Measurements from ENCODE around the gene CAMK2N1. TPM values are rescaled to one million over a fixed set of nuclear protein-coding genes. Genes with fewer than 3 reads are reported as not detected.

Gene CAMK2N1
- total RNA-seq, 1 donor from 2014 or later = 120 TPM

GRCh38 chr1:20487236-20487590 lies 1.2 kb upstream of the CAMK2N1 start:
- Mint-ChIP-seq H3K27ac (ENCODE audit: unreplicated experiment) (peak overlapping the region; percentile 96), H3K36me3 (ENCODE audit: unreplicated experiment) (no peaks in the 10 kb centered on the region), H3K4me1 (ENCODE audit: low read depth, unreplicated experiment) (peaks cover 19% of the 10 kb centered on the region), H3K27me3 (ENCODE audit: unreplicated experiment) (peaks cover 24% of the 10 kb centered on the region), H3K4me3 (ENCODE audit: unreplicated experiment) (peak overlapping the region; percentile 80), H3K9me3 (ENCODE audit: unreplicated experiment) (peaks cover 31% of the 10 kb centered on the region)
- TF ChIP-seq CTCF (IDR thresholded peaks at IDR 0.05; ENCODE audit: partially characterized antibody, unreplicated experiment) = no peak
- DNase-seq = peak; percentile 45

- H3K36me3 Mint-ChIP-seq (ENCODE audit: unreplicated experiment) = no peaks in the 10 kb centered on the region
- TF ChIP-seq CTCF (IDR thresholded peaks at IDR 0.05; ENCODE audit: partially characterized antibody, unreplicated experiment) = no peak
- H3K27ac Mint-ChIP-seq (ENCODE audit: unreplicated experiment) = peak overlapping the region; percentile 96
- H3K27me3 Mint-ChIP-seq (ENCODE audit: unreplicated experiment) = peaks cover 25% of the 10 kb centered on the region
- peaks cover 34% of the 10 kb centered on the region for H3K9me3 Mint-ChIP-seq (ENCODE audit: unreplicated experiment)
- DNase-seq = peak; percentile 97
- peaks cover 23% of the 10 kb centered on the region for H3K4me1 Mint-ChIP-seq (ENCODE audit: low read depth, unreplicated experiment)
- peak overlapping the region; percentile 80 for H3K4me3 Mint-ChIP-seq (ENCODE audit: unreplicated experiment)
Observed at GRCh38 chr1:20486457-20487235, 636 bp upstream of the CAMK2N1 start.

GRCh38 chr1:20484519-20485462 lies 1.2 kb downstream of the CAMK2N1 start:
- DNase-seq = peak; percentile 62
- peaks cover 26% of the 10 kb centered on the region for H3K27me3 Mint-ChIP-seq (ENCODE audit: unreplicated experiment)
- peaks cover 32% of the 10 kb centered on the region for H3K9me3 Mint-ChIP-seq (ENCODE audit: unreplicated experiment)
- H3K36me3 Mint-ChIP-seq (ENCODE audit: unreplicated experiment) = no peaks in the 10 kb centered on the region
- peaks cover 32% of the 10 kb centered on the region for H3K4me1 Mint-ChIP-seq (ENCODE audit: low read depth, unreplicated experiment)
- H3K27ac Mint-ChIP-seq (ENCODE audit: unreplicated experiment) = peak overlapping the region; percentile 92
- no peak for TF ChIP-seq CTCF (IDR thresholded peaks at IDR 0.05; ENCODE audit: partially characterized antibody, unreplicated experiment)
- peak overlapping the region; percentile 99 for H3K4me3 Mint-ChIP-seq (ENCODE audit: unreplicated experiment)

GRCh38 chr1:20483833-20484518 lies 2.0 kb downstream of the CAMK2N1 start:
- Mint-ChIP-seq H3K9me3 (ENCODE audit: unreplicated experiment) (peaks cover 32% of the 10 kb centered on the region), H3K27ac (ENCODE audit: unreplicated experiment) (peak overlapping the region; percentile 92), H3K27me3 (ENCODE audit: unreplicated experiment) (peaks cover 26% of the 10 kb centered on the region), H3K4me1 (ENCODE audit: low read depth, unreplicated experiment) (peaks cover 35% of the 10 kb centered on the region), H3K36me3 (ENCODE audit: unreplicated experiment) (no peaks in the 10 kb centered on the region), H3K4me3 (ENCODE audit: unreplicated experiment) (peak overlapping the region; percentile 99)
- no peak for TF ChIP-seq CTCF (IDR thresholded peaks at IDR 0.05; ENCODE audit: partially characterized antibody, unreplicated experiment)
- peak; percentile 73 for DNase-seq
